GM19023 (cell line): ENCODE data around the gene JAGN1.
"Not testable (repeated sequence)": the region's sequence is repeated elsewhere in the genome, so short reads cannot be mapped to it uniquely, and the experiment has no call there.

ENCODE experiments used
- ATAC-seq: cut with Tn5 transposase; IDR thresholded peaks from one replicate; pipeline ENCODE4 v1.9.1; 2021; ENCODE audit warnings: mild to moderate bottlenecking, moderate library complexity; ENCODE audit not compliant: unreplicated experiment

The JAGN1 gene

DNA sequence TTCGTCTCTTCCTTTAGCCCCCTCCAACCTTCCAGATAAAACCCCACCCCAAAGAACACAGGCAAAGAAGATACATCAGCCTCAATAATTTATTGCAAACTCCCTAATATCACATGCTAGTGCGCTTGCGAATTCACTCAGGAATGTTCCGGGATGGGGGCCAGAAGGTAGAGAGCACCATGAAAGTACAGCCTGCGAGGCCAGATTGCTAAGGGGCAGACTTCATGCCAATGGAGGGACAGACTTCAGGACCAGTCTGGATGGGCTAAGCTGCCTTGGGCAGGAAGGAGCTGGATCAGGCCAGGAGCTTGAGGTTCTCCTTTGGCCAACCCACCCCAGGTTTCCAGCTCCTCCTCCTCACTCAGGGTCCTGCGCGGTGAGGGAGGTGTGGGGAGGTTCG is 23.8 kb upstream of the JAGN1 start:
- ATAC-seq = no peak

DNA sequence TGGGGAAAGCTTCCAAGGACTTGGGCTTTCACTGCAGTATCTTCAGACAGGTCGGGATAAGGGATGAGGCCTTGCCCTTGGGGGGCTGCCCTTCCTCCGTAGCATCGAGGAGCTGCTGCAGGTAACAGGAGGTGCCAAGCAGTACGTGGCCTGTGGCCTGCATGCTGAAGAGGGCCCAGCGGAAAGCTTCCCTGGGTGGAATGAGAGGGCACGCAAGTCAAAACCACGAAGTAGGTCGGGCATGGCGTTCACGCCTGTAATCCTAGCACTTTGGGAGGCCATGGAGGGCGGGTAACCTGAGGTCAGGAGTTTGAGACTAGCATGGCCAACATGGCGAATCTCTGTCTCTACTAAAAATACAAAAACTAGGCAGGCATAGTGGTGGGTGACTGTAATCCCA is 23.3 kb upstream of the JAGN1 start:
- no peak for ATAC-seq

DNA sequence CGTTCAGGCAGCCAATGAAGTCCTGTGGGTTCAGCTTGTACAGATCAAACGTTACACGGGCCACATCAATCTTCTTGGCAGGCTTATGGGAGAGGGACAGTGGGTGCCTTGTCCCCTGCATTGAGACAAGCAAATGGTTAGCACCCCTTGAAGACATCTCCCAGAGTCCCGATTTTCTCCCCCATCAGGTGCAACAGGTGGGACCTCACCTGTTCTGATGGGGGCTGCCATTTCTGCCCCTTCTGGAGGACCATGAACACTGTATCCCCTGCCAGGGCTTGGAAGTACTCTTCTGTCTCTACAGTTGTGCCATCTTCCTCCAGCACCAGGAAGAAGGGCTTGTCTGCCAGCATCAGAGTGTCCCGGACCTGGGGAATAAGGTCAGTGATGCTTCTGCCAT is 20.5 kb upstream of the JAGN1 start:
- ATAC-seq = no peak

DNA sequence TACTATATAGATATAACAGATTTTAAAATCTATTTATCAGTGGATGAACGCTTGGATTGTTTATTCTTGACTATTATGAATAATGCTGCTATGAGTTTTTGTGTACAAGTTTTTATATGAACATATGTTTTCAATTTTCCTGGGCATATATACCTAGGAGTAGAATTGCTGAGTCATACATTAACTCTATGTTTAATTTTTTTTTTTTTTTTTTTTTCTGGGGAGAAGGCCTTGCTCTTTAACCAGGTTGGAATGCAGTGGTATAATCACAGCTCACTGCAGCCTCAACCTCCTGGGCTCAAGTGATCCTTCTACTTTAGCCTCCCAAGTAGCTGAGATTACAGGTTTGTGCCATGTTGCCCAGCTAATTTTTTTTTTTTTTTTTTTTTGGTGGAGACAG is 19.4 kb upstream of the JAGN1 start:
- no peak for ATAC-seq

DNA sequence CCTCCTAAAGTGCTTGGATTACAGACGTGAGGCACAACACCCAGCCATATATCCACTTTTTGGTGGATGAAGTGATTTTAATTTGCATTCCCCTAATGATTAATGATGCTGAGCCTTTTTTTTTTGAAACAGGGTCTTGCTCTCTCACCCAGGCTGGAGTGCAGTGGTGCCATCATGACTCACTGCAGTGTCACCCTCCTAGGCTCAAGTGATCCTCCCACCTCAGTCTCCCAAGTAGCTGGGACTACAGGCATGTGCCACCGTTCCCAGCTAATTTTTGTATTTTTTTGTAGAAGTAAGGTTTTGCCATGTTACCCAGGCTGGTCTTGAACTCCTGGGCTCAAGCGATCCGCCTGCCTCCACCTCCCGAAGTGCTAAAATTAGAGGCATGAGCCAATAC is 18.3 kb upstream of the JAGN1 start:
- ATAC-seq = not testable (repeated sequence)

DNA sequence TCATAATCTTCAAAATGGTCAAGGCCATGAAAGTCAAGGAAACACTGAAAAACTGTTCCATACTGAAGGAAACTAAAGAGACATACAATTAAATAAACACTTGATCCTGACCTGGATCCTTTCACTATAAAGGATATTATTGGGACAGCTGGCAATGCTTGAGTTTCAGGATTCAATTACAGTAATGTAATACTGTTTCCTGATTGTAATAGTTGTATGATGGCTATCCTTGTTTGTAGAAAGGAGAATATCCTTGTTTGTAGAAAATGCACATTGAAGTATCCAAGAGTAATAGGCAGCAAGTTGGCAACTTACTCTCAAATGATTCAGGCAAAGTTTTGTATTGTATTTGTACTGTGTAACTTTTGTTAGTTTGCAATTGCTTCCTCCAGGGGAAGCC is 15.0 kb upstream of the JAGN1 start:
- no peak for ATAC-seq

DNA sequence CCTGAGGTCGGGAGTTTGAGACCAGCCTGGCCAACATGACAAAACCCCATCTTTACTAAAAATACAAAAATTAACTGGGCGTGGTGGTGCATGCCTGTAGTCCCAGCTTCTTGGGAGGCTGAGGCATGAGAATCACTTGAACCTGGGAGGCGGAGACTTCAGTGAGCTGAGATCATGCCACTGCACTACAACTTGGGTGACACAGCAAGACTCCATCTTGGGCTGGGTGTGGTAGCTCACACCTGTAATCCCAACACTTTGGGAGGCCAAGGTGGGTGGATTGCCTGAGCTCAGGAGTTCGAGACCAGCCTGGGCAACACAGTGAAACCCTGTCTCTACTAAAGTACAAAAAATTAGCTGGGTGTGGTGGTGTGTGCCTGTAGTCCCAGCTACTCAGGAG is 14.2 kb upstream of the JAGN1 start:
- not testable (repeated sequence) for ATAC-seq

DNA sequence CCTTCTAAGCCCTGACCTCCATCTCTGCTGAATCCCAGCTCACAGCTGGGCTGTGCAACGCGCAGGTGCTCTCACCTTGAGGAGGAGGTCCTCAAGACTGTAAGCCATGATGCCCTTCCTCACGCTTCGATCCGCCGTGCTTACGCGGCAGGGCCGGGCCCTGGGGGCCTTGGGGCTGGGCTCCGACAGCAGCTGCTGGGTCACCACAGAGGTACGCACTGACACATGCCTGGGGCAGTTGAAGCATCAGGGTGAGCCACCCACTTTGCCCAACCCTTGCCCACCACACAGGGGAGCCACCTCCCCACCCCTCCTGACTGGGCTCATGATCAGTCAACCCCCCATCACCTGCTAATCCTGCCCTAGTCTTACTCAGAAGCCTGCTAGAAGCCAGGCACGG is 13.4 kb upstream of the JAGN1 start:
- no peak for ATAC-seq

DNA sequence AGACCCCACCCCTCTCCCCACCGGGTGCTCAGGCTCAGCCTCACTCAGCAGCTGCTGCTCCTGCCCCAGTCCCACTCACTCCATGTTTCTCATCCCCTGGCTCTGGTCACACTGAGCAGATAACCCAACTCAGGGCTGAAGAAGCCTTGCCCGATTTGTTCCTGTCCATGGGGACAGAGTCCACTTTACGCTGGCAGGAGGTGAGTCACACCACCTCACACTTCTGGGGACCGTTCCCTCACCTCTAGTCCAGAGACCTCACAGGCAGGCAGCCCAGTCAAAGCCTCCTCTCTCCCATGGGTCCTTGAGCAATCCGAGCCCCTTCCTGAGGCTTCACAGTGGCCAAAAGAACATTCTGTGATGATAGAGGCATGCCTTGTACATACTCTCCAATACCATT is 11.7 kb upstream of the JAGN1 start:
- no peak for ATAC-seq

DNA sequence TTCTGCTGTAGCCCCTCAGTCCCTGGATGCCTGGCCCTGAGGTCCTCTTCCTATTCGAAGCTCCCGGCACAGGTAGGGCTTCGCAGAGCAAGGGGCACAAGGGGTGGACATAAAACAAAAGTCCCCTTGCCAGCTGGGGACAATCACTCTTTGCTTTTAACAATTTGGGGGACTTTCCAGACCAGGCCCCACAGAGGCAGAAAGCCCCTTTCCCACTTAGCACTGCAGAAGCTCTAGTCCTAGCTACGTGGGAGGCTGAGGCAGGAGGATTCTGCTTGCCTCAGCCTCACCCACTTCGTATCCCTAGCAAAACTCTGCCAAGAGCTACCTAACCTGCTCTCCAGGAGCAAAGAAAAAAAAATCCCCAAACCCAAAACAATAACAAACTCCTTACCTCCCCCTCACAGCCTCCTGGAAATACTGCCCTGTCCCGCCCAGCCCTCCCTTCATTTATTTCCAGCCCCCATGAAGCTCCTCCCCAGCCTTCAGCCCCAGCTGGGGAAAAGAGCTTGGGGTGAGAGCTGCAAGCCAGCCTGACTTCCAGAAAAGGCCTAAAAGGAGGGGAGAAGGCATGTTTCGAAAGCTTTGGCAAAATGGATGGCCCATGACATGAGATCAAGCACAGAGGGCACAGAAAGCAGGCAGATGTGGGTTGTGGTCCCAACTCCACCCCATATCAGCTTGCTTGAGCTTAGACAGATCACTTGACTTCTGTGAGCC is 10.4 kb upstream of the JAGN1 start, which contains the start of gene CIDEC:
TSS of gene CIDEC (minus strand) at position 424 of the 720 bp plus-strand sequence. CDS start 1,767 bp downstream, outside the sequence.
- no peak for ATAC-seq

DNA sequence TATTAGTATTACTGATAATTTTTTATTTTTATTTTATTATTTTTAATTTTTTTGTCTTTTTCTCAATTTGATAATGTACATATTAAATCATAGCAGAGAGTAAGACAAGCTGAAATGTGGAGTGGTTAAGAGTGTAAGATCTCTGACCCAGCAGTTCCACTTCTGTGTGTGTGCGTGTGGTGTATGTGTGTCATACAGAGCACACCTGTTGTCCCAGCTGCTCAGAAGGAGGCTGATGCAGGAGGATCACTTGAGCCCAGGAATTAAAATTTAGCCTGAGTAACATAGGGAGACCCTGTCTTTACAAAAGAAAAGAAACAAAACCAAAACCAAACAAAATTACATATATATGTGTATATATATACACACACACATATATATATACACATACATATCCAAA is 9.0 kb upstream of the JAGN1 start:
- ATAC-seq = no peak

DNA sequence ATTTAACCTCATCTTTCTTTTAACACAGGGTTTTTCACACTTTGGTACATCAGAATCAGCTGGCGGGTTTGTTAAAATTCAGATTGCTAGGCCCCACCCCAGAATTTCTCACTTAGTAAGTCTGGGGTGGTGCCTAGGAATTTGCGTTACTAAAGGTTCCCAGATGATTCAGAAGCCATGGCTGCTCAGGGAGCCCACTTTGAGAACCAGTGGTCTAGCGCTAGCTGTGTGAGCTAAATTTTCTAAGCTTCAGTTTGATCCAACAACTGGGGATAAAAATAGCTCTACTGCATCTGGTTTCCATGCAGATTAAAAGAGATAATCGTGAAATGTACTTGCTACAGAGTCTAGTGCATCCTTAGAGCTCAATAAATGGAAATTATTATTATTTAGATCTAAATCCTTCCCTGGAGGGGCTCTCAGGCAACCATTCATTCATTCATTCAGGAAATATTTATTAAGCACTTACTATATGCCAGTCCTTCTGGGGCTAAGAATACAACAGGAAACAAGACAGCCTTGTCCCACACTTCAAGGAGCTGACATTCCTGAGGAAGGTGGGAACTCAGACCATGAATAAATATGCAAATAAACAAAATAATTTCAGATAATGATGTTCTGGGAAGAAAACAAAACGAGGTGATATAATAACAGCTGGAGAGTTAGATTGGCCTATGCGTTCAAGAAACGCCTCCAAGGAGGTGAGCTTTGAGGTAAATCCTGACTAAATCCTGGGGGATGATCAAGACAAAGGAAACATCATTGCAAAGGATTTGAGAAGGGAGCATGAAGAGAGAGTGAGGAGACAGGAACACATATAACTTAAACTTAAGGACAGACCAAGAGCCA is 6.5 kb upstream of the JAGN1 start:
- no peak for ATAC-seq

DNA sequence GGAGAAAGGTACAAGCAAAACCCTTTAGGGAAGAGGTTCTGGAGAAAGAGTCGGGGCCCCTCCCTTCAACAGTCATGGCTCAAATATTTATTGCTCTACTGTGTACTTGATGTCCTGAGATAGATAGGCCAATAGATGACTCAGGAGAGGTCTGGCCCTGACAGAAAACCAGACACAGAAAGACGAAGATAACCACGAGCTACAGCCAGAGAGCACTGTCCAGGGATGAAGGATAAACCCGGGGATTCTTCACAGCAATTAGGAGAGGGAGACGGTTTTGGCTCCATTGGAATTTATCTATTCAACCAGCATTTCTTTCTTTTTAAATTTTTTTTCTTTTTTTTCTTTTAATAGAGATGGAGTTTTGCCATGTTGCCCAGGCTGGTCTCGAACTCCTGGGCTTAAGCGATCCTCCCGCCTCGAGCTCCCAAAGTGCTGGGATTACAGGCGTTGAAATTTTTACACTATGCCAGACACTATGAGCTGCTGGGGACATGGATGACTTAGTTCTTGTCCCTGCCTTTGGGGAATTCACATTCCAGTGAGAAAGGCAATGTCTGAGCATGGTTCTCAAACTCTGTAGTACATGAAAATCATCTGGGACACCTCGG is 5.8 kb upstream of the JAGN1 start:
- no peak for ATAC-seq

DNA sequence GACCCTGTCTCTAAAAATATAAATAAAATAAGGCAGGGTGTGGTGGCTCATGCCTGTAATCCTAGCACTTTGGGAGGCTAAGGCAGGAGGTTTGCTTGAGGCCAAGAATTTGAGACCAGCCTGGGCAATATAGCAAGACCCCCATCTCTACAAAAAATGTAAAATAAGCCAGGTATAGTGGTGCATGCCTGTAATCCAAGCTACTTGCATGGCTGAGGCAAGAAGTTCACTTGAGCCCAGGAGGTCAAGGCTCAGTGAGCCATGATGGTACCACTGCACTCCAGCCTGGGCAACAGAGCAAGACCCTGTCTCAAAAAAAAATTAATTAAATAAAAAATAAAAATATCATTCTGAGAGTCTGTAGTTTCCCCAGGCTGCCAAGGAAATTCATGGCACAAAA is 4.1 kb upstream of the JAGN1 start:
- no peak for ATAC-seq

DNA sequence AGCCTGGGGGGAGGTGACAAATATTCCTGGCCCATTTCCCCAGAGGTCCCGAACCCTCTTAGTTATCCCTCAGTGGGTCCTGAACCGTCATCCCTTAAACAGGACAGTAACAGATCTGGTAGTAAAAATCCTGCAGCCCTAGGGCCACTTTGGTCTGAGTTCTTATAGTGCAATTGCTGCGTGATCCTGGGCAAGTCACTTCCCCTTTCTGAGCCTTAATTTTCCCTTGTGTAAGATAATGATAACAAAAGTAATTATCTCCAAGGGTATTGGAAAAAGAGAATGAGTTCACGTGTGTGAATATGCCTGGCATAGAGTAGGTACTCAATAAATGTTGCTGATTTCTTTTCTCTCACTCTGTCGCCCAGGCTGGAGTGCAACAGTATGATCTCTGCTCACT is 2.9 kb upstream of the JAGN1 start:
- ATAC-seq = no peak

DNA sequence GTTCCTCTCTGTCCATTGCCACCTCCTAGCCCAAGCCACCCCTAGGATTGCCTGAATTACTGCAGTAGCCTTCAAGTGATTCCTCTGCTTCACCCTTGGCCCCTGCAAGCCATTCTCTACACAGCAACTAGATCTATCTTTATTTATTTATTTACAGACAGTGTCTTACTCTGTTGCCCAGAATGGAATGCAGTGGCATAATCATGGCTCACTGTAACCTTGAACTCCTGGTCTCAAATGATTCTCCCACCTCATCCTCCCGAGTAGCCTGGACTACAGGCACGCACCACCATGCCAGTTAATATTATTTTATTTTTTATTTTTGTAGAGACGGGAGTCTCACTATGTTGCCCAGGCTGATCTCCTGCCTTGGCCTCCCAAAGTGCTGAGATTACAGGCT is 1.9 kb upstream of the JAGN1 start:
- no peak for ATAC-seq

DNA sequence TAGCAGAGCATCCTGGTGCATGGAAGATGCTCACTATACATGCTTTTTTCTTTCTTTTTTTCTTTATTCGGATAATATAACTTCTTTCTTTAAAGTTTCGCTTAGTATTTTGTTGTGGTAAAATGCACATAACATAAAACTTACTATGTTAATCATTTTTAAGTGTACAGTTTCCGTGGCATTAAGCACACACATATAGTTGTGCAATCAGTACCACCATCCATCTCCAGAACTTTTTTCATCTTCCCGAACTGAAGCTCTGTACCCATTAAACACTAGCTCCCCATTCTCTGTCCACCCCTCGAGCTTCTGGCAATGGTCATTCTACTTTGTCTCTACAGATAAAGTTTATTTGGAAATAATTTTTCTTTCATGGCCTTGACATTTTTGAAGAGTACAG is 1.0 kb upstream of the JAGN1 start:
- no peak for ATAC-seq

DNA sequence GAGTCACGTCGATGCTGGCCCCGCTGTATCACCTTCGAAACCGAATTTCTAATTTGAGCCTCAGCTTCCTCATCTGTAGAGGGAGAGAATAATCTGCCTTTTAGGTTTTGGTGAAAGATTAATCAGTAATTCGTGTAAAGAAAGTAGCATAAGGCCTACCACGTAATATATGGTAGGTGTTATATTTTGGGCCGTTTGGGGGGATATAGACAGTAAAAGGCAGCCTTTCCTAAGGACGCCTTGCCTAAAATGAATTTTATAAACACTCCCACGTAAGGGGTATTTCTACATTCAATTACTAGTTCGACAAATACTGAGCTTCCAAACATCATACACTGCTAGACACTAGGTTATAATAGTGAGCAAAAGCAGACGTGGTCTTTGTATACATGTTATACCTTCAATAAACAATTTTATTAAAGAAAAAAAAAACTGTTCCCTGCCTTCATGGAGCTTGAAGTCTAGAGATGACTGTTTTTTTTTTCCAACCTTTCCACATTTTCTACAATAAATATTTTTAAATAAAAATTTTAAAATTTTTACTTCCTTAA is 737 bp downstream of the JAGN1 start:
- no peak for ATAC-seq

DNA sequence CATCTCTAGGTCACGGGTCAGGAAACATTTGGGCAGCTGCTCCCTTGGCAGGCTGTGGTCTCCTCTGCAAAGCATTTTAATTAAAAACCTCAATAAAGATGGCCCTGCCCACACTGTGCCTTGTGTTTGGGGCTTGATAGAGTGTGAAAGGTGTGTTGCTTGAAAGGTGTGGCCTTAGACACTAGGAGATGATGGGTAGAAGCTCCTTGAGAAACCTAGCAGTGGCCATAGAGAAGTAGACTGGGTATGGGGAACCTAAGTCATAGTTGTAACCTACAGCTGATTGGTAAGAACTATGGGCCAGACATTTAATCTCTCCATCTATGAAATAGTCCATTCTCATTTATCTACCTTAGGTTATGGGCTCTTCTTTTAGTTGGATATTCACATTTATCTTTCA is 3.3 kb downstream of the JAGN1 start:
- no peak for ATAC-seq

DNA sequence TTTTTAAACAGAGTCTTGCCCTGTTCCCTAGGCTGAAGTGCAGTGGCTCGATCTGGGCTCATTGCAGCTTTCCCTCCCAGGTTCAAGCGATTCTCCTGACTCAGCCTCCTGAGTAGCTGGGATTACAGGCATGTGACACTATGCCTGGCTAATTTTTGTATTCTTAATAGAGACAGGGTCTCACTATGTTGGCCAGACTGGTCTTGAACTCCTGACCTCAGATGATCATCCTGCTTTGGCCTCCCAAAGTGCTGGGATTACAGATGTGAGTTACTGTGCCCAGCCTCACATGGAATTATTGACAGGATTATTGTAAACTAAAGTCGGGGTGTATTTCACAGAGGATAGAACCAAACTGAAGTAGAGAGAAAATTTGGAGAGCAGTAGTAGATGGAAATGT is 5.3 kb downstream of the JAGN1 start:
- not testable (repeated sequence) for ATAC-seq

DNA sequence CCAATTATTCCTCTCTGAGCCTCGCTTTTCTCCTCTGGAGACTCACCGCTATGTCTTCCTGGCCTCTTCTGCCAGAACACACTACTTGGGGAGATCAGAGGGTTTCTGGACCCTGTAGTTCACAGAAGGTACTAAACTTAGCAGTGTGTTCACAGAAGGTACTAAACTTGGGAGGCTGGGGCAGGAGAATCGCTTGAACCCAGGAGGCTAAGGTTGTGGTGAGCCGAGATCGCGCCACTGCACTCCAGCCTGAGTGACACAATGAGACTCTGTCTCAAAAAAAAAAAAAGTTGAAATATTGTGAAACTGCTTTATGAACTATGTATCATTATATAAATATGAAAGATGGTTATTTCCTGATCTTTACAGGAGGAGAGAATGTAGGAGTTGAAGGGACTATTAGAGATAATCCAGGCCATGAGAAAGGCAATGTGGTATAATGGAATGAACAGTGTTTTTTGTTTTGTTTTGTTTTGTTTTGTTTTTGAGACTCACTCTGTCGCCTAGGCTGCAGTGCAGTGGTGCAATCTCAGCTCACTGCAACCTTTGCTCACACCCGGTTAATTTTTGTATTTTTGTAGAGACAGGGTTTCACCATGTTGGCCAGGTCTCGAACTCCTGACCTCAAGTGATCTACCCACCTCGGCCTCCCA is 6.5 kb downstream of the JAGN1 start:
- ATAC-seq = not testable (repeated sequence)
